Measurements from ENCODE around the gene DIAPH3.

Gene DIAPH3

GRCh38 chr13:60150538-60150937 lies 13.2 kb downstream of the DIAPH3 start:
- DNase-seq, result no peak

GRCh38 chr13:60148918-60149317 lies 14.8 kb downstream of the DIAPH3 start:
- DNase-seq, result no peak

GRCh38 chr13:60147361-60147760 lies 16.4 kb downstream of the DIAPH3 start:
- no peak for DNase-seq

- no peak for DNase-seq
These were observed 17.3 kb downstream of the DIAPH3 start for GRCh38 chr13:60146471-60146870.

GRCh38 chr13:60143775-60144174 lies 20.0 kb downstream of the DIAPH3 start:
- no peak for DNase-seq

- DNase-seq, result no peak
These were observed 24.5 kb downstream of the DIAPH3 start for GRCh38 chr13:60139272-60139671.

GRCh38 chr13:60138674-60139073 lies 25.1 kb downstream of the DIAPH3 start:
- no peak for DNase-seq

- DNase-seq, result no peak
These were observed 25.7 kb downstream of the DIAPH3 start for GRCh38 chr13:60137911-60138560.

- no peak for DNase-seq
These were observed 28.4 kb downstream of the DIAPH3 start for GRCh38 chr13:60135344-60135743.

- no peak for DNase-seq
These were observed 29.4 kb downstream of the DIAPH3 start for GRCh38 chr13:60134376-60134775.

GRCh38 chr13:60121337-60121687 lies 42.4 kb downstream of the DIAPH3 start:
- DNase-seq, result no peak

- DNase-seq, result no peak
These were observed 43.0 kb downstream of the DIAPH3 start for GRCh38 chr13:60120617-60121336.

GRCh38 chr13:60118696-60119400 lies 44.9 kb downstream of the DIAPH3 start:
- no peak for DNase-seq

GRCh38 chr13:60114499-60115028 lies 49.2 kb downstream of the DIAPH3 start:
- no peak for DNase-seq

GRCh38 chr13:60112771-60113170 lies 51.0 kb downstream of the DIAPH3 start:
- DNase-seq, result no peak

- DNase-seq, result no peak
These were observed 52.0 kb downstream of the DIAPH3 start for GRCh38 chr13:60111691-60112090.

- no peak for DNase-seq
These were observed 54.4 kb downstream of the DIAPH3 start for GRCh38 chr13:60109285-60109684.

GRCh38 chr13:60108589-60108988 lies 55.1 kb downstream of the DIAPH3 start:
- no peak for DNase-seq

- DNase-seq, result no peak
These were observed 63.9 kb downstream of the DIAPH3 start for GRCh38 chr13:60099631-60100420.

- DNase-seq, result no peak
These were observed 68.4 kb downstream of the DIAPH3 start for GRCh38 chr13:60095300-60095699.

- no peak for DNase-seq
These were observed 69.2 kb downstream of the DIAPH3 start for GRCh38 chr13:60094385-60095088.

GRCh38 chr13:60093425-60094019 lies 70.2 kb downstream of the DIAPH3 start:
- no peak for DNase-seq

All from T1000 (cell line).